BE2C (cell line): ENCODE results near the gene ZACN.
"Not testable (repeated sequence)": the region's sequence is repeated elsewhere in the genome, so short reads cannot be mapped to it uniquely, and the experiment has no call there.

Experiments used
- DNase-seq: peaks from one replicate; pipeline ENCODE4 v3.0.0-alpha.2; 2020
- H3K27me3 ChIP-seq: fragments of 250-450 bp; sonication (Bioruptor Pico); 2 replicates; pipeline ENCODE4 v1.5.1; 2020; ENCODE audit warnings: mild to moderate bottlenecking
- H3K36me3 ChIP-seq: fragments of 250-450 bp; sonication (Bioruptor Pico); 2 replicates; pipeline ENCODE4 v1.5.1; 2020; ENCODE audit warnings: mild to moderate bottlenecking
- H3K4me1 ChIP-seq: fragments of 250-450 bp; sonication (Bioruptor Pico); 2 replicates; pipeline ENCODE4 v1.5.1; 2020
- H3K4me3 ChIP-seq: 2 replicates; pipeline ENCODE4 v1.5.1; 2011; ENCODE audit warnings: low read depth, low read length
- H3K9me3 ChIP-seq: fragments of 250-450 bp; sonication (Bioruptor Pico); 2 replicates; pipeline ENCODE4 v1.5.1; 2020
- TF ChIP-seq, protein P1 (sequence below): IDR thresholded peaks from 2 replicates; pipeline ENCODE4 v1.5.1; 2012; ENCODE audit warnings: mild to moderate bottlenecking, low read depth, low read length

The ZACN gene

DNA sequence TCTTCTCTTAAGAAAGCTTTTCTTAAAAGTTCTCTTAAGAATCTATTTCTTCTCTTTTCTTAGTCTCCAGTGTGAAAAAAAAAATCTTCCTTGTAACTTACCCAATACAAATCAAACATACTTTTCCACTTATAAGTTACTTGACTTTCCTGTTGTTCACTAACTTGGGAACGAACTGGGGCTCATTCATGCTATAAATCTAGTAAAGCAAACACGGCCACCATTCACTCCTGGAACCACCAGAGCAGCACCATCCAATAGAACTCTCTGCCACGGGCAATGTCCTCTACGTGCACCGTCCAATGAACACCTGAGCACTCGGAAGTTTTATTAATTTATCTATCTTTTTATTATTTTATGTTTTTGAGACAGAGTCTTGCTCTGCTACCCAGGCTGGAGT is 27.4 kb upstream of the ZACN start:
- Histone ChIP-seq H3K9me3 (no peaks in the 10 kb centered on the region), H3K4me1 (no peaks in the 10 kb centered on the region), H3K27me3 (no peaks in the 10 kb centered on the region), H3K36me3 (peaks cover 66% of the 10 kb centered on the region), H3K4me3 (no peak overlapping the region)
- DNase-seq: no peak
- TF ChIP-seq, protein P1, sequence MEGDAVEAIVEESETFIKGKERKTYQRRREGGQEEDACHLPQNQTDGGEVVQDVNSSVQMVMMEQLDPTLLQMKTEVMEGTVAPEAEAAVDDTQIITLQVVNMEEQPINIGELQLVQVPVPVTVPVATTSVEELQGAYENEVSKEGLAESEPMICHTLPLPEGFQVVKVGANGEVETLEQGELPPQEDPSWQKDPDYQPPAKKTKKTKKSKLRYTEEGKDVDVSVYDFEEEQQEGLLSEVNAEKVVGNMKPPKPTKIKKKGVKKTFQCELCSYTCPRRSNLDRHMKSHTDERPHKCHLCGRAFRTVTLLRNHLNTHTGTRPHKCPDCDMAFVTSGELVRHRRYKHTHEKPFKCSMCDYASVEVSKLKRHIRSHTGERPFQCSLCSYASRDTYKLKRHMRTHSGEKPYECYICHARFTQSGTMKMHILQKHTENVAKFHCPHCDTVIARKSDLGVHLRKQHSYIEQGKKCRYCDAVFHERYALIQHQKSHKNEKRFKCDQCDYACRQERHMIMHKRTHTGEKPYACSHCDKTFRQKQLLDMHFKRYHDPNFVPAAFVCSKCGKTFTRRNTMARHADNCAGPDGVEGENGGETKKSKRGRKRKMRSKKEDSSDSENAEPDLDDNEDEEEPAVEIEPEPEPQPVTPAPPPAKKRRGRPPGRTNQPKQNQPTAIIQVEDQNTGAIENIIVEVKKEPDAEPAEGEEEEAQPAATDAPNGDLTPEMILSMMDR: no peak

DNA sequence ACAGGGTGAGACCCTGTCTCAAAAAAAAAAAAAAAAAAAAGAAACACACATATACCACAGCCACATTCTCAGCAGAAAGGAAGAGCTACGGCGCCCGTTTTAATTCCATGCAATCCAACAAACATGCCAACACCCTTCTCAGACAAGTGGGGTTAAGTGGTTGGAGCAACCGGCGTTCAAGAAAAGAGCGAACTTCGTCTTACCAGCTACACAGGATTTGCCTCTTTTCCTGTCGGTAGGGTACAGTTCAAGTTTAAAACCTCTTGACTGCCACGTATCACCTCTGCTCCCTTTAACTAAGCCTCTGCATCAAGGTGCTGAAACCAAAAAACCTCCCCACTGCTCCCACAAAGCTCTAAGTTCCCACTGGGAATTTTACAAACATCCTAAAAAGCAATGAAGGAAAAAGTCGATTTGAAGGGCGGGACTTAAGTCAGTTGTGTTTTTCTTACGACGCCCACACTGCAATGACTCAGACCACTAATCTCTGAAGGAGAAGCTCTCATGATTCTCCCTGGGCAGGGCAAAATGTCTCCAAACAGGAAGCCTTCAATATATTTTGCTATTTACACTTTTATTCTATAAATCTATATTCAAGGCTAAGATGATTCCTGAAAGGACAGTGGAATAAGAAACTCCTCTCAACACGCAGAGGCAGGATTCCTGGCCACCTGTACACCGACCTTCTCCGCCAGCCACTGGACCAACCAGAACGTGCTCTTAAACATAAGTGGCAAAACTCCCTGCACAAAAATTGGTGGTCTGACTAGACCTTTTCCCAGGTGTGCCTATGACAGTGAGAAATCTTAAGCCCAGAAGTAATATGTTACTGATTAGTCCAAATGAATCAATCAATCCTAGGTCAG is 25.5 kb upstream of the ZACN start:
- no peak for DNase-seq
- H3K9me3 ChIP-seq: no peaks in the 10 kb centered on the region
- TF ChIP-seq, protein P1: no peak
- H3K4me1 ChIP-seq: no peaks in the 10 kb centered on the region
- H3K4me3 ChIP-seq: no peak overlapping the region
- H3K27me3 ChIP-seq: no peaks in the 10 kb centered on the region
- H3K36me3 ChIP-seq: peaks cover 68% of the 10 kb centered on the region

DNA sequence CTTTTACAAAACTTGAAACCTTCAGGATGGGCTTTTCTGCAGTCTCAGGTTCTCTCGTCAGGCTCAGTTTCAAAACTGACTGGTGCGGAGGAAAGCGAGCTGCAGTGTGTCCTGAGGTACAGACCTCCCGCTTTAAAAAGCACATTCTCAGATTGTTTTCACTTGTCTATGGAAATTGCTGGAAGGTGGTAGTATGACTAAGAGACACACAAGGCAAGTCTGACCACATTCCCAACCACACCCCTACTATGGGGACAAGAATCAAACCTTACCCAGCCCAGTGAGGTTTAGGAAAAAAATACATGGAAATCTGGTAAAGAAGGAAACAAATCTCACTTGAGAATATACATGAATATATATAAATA is 24.9 kb upstream of the ZACN start:
- H3K36me3 ChIP-seq: peaks cover 68% of the 10 kb centered on the region
- DNase-seq: no peak
- TF ChIP-seq, protein P1: no peak
- no peak overlapping the region for H3K4me3 ChIP-seq
- H3K9me3 ChIP-seq: no peaks in the 10 kb centered on the region
- H3K4me1 ChIP-seq: no peaks in the 10 kb centered on the region
- no peaks in the 10 kb centered on the region for H3K27me3 ChIP-seq

DNA sequence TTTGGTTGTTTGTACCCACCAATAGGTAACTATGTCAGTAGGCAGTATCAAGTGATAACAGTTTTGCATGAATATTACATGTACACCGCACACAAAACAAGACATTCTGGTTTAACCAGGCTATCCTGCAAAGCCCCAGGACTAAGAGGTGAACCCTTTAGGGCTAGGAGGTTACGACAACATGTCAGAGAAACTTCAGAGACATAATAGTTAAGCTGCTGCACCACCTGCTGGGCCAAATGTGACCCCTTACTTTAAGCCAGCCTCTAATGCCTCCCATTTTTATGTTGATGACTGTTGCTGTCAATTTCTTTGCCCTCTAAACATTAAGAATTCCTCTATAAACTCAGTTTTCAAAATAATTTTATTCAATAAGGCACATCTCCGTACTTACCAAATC is 22.1 kb upstream of the ZACN start:
- no peaks in the 10 kb centered on the region for H3K27me3 ChIP-seq
- TF ChIP-seq, protein P1: peak; percentile 15; the same call in 1 of the 2 replicates
- no peaks in the 10 kb centered on the region for H3K4me1 ChIP-seq
- peaks cover 75% of the 10 kb centered on the region for H3K36me3 ChIP-seq
- H3K9me3 ChIP-seq: no peaks in the 10 kb centered on the region
- H3K4me3 ChIP-seq: no peak overlapping the region
- DNase-seq: no peak

DNA sequence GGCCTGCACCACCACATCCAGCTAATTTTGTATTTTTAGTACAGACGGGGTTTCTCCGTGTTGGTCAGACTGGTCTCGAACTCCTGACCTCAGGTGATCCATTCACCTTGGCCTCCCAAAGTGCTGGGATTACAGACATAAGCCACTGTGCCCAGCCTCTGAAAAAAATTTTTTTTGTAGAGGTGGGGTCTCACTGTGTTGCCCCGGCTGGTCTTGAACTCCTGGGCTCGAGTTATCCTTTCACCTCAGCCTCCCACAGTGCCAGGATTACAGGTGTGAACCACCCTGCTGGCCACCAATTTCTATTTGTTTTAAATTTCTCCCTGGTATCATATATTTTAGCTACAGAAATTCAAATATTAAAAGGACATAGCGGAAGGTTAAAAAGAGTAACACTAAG is 20.7 kb upstream of the ZACN start:
- not testable (repeated sequence) for H3K9me3 ChIP-seq, H3K4me3 ChIP-seq, H3K4me1 ChIP-seq, H3K27me3 ChIP-seq, DNase-seq
- peaks cover 76% of the 10 kb centered on the region for H3K36me3 ChIP-seq

DNA sequence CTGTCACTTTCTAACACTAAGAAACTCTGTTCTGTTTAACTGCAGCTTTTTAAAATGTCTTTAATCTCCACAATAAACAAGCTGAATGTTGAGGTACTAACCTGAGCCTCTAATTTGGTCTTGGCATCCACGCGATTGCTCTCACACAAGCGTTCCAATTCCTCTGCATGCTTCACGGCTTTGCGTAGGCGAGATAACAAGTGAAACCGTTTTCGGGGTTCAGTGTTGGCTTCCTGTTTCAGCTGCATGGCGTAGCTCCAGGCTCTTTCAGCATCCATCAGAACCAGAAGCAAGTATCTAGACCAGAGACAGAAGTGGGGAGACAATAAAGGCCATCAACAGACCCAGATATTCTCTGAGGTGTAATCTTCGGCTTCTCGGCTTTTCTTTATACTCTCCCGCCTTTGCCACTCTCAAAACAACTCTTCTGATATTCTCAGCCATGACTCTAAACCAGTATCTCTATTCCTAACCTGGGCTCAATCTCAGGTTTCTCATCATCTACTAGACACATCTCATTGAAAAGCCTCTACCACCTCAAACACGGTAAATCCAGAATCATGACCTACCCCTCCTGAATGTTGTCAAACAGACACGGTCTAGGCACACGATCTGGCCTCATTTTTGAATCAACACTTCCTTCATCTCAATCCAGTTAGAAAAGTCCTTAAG is 15.0 kb upstream of the ZACN start:
- Histone ChIP-seq H3K4me3 (no peak overlapping the region), H3K9me3 (no peaks in the 10 kb centered on the region), H3K4me1 (no peaks in the 10 kb centered on the region), H3K36me3 (peaks cover 73% of the 10 kb centered on the region), H3K27me3 (no peaks in the 10 kb centered on the region)
- no peak for DNase-seq
- TF ChIP-seq, protein P1: no peak
